HG02884 (cell line): ENCODE data around the gene GRAP2.

Experiments used
- ATAC-seq: cut with Tn5 transposase; IDR thresholded peaks from one replicate; pipeline ENCODE4 v1.9.1; 2021; ENCODE audit warnings: mild to moderate bottlenecking, moderate library complexity; ENCODE audit not compliant: unreplicated experiment

Gene GRAP2

GRCh38 chr22:39960791-39961746 lies 60.2 kb downstream of the GRAP2 start:
- peak; percentile 92 for ATAC-seq

GRCh38 chr22:39962071-39962470 lies 61.2 kb downstream of the GRAP2 start:
- ATAC-seq: no peak

- no peak for ATAC-seq
Measured at GRCh38 chr22:39965748-39966147, 64.9 kb downstream of the GRAP2 start.

GRCh38 chr22:39966470-39966869 lies 65.6 kb downstream of the GRAP2 start:
- ATAC-seq: no peak

- no peak for ATAC-seq
Measured at GRCh38 chr22:39967103-39967829, 66.4 kb downstream of the GRAP2 start.

- ATAC-seq: no peak
Measured at GRCh38 chr22:39967996-39968972, 67.4 kb downstream of the GRAP2 start.

GRCh38 chr22:39970742-39971141 lies 69.9 kb downstream of the GRAP2 start:
- ATAC-seq: no peak

GRCh38 chr22:39972641-39973040 lies 71.8 kb downstream of the GRAP2 start:
- ATAC-seq: no peak

GRCh38 chr22:39973656-39974055 lies 72.8 kb downstream of the GRAP2 start:
- ATAC-seq: no peak

- no peak for ATAC-seq
Measured at GRCh38 chr22:39974065-39974464, 73.2 kb downstream of the GRAP2 start.

GRCh38 chr22:39979048-39979447 lies 78.2 kb downstream of the GRAP2 start:
- ATAC-seq: no peak

GRCh38 chr22:39979458-39979857 lies 78.6 kb downstream of the GRAP2 start:
- no peak for ATAC-seq

GRCh38 chr22:39980596-39980995 lies 79.7 kb downstream of the GRAP2 start:
- ATAC-seq: no peak

- no peak for ATAC-seq
Measured at GRCh38 chr22:39983346-39983745, 82.5 kb downstream of the GRAP2 start.

- ATAC-seq: no peak
Measured at GRCh38 chr22:39984006-39984405, 83.1 kb downstream of the GRAP2 start.

- ATAC-seq: no peak
Measured at GRCh38 chr22:39984746-39985145, 83.9 kb downstream of the GRAP2 start.

GRCh38 chr22:39985383-39986035 lies 84.6 kb downstream of the GRAP2 start:
- no peak for ATAC-seq

- no peak for ATAC-seq
Measured at GRCh38 chr22:39988386-39989114, 87.7 kb downstream of the GRAP2 start.

- no peak for ATAC-seq
Measured at GRCh38 chr22:39989633-39990032, 88.7 kb downstream of the GRAP2 start.

- no peak for ATAC-seq
Measured at GRCh38 chr22:39990686-39991085, 89.8 kb downstream of the GRAP2 start.
